ENCODE results near the gene PNMT. TPM values are rescaled to one million over a fixed set of nuclear protein-coding genes. Genes with fewer than 3 reads are reported as not detected.
"Not testable (repeated sequence)": the region's sequence is repeated elsewhere in the genome, so short reads cannot be mapped to it uniquely, and the experiment has no call there.

Gene PNMT
- total and polyA plus RNA-seq, 2 donors (not counting 1 experiment from before 2014, with no cell fraction given), result not detected

DNA sequence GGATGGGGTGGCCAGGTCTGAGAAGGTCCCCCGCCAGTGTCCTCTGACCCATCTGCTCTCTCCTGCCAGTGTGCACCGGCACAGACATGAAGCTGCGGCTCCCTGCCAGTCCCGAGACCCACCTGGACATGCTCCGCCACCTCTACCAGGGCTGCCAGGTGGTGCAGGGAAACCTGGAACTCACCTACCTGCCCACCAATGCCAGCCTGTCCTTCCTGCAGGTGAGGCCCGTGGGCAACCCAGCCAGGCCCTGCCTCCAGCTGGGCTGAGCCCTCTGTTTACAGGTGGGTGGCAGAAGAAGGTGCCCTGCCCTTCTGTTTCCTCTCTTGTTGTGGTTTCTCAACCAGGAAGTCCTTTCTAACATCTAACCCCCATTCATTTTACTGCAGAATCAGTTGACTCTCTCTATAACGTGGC lies 38.7 kb downstream of the PNMT start:
- TF ChIP-seq, protein P1, sequence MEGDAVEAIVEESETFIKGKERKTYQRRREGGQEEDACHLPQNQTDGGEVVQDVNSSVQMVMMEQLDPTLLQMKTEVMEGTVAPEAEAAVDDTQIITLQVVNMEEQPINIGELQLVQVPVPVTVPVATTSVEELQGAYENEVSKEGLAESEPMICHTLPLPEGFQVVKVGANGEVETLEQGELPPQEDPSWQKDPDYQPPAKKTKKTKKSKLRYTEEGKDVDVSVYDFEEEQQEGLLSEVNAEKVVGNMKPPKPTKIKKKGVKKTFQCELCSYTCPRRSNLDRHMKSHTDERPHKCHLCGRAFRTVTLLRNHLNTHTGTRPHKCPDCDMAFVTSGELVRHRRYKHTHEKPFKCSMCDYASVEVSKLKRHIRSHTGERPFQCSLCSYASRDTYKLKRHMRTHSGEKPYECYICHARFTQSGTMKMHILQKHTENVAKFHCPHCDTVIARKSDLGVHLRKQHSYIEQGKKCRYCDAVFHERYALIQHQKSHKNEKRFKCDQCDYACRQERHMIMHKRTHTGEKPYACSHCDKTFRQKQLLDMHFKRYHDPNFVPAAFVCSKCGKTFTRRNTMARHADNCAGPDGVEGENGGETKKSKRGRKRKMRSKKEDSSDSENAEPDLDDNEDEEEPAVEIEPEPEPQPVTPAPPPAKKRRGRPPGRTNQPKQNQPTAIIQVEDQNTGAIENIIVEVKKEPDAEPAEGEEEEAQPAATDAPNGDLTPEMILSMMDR (conservative IDR thresholded peaks at IDR 0.05 in 1 of 2, IDR thresholded peaks at IDR 0.05 in 1 of 2; ENCODE audit: low read depth in 1 of 2, low read length in 2 of 2), result no peak
- no peak for TF ChIP-seq EZH2 (IDR thresholded peaks at IDR 0.05; ENCODE audit: low read length, missing control alignments)
- Histone ChIP-seq H3K4me2 (ENCODE audit: extremely low read depth, insufficient read depth, low read length) (no peak overlapping the region), H2AFZ (ENCODE audit: low read length) (no peak overlapping the region), H4K20me1 (ENCODE audit: control insufficient read depth, extremely low read depth, insufficient read depth, low read length) (no peaks in the 10 kb centered on the region), H3K27ac (ENCODE audit: insufficient read depth, low read length) (no peak overlapping the region), H3K4me1 (ENCODE audit: control insufficient read depth, extremely low read depth, insufficient read depth, low read length) (peaks cover 2% of the 10 kb centered on the region), H3K79me2 (ENCODE audit: control insufficient read depth, insufficient read depth, low read length) (peaks cover 3% of the 10 kb centered on the region), H3K9ac (ENCODE audit: insufficient read depth, low read length) (no peak overlapping the region), H3K4me3 (replicated peaks in 1 of 4; ENCODE audit: control extremely low read depth in 1 of 4, insufficient read depth in 1 of 4, low read depth in 3 of 4, low read length in 4 of 4) (no peak overlapping the region), H3K27me3 (ENCODE audit: control insufficient read depth, insufficient read depth, low read length) (no peaks in the 10 kb centered on the region), H3K9me3 (ENCODE audit: control insufficient read depth, insufficient read depth, low read depth, low read length) (no peaks in the 10 kb centered on the region), H3K36me3 (ENCODE audit: control insufficient read depth, insufficient read depth, low read length) (peaks cover 17% of the 10 kb centered on the region)
- DNase-seq (ENCODE audit: low read depth in 2 of 2), result no peak

DNA sequence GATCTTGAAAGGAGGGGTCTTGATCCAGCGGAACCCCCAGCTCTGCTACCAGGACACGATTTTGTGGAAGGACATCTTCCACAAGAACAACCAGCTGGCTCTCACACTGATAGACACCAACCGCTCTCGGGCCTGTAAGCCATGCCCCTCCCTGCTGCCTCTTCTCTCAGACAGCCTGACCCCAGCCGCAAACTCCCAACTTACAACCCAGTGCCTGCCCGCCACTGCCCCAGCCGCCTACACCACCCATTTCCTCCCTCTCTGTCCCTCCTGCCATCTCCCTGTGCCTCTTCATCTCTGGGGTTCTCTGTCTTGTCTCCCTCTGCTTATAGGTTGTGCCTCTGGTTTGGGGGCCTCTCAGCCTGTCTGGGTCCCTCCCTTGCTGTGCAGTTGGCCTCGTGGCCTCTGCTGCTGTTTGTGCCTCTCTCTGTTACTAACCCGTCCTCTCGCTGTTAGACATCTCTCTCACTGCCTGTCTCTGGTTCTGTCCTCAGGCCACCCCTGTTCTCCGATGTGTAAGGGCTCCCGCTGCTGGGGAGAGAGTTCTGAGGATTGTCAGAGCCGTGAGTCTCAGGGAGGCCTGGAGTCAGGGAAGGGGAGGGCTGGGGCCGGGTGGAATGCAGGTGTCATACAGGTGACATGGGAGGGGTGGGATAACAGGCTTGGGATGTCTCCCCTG lies 41.2 kb downstream of the PNMT start:
- no peak for TF ChIP-seq EZH2 (IDR thresholded peaks at IDR 0.05; ENCODE audit: low read length, missing control alignments)
- TF ChIP-seq, protein P1 (conservative IDR thresholded peaks at IDR 0.05 in 1 of 2, IDR thresholded peaks at IDR 0.05 in 1 of 2; ENCODE audit: low read depth in 1 of 2, low read length in 2 of 2), result no peak
- no peaks in the 10 kb centered on the region for H3K27me3 ChIP-seq (ENCODE audit: control insufficient read depth, insufficient read depth, low read length)

GRCh38 chr17:39709998-39710964 lies 42.0 kb downstream of the PNMT start:
- no peaks in the 10 kb centered on the region for H3K9me3 ChIP-seq (ENCODE audit: control insufficient read depth, insufficient read depth, low read depth, low read length)
- no peak for TF ChIP-seq EZH2 (IDR thresholded peaks at IDR 0.05; ENCODE audit: low read length, missing control alignments)
- TF ChIP-seq, protein P1 (conservative IDR thresholded peaks at IDR 0.05 in 1 of 2, IDR thresholded peaks at IDR 0.05 in 1 of 2; ENCODE audit: low read depth in 1 of 2, low read length in 2 of 2), result no peak
- H2AFZ ChIP-seq (ENCODE audit: low read length), result no peak overlapping the region
- no peak overlapping the region for H3K27ac ChIP-seq (ENCODE audit: insufficient read depth, low read length)
- no peak overlapping the region for H3K4me2 ChIP-seq (ENCODE audit: extremely low read depth, insufficient read depth, low read length)
- no peaks in the 10 kb centered on the region for H3K27me3 ChIP-seq (ENCODE audit: control insufficient read depth, insufficient read depth, low read length)
- H3K36me3 ChIP-seq (ENCODE audit: control insufficient read depth, insufficient read depth, low read length), result peaks cover 18% of the 10 kb centered on the region
- H4K20me1 ChIP-seq (ENCODE audit: control insufficient read depth, extremely low read depth, insufficient read depth, low read length), result no peaks in the 10 kb centered on the region
- H3K4me1 ChIP-seq (ENCODE audit: control insufficient read depth, extremely low read depth, insufficient read depth, low read length), result no peaks in the 10 kb centered on the region
- H3K4me3 ChIP-seq (replicated peaks in 1 of 4; ENCODE audit: control extremely low read depth in 1 of 4, insufficient read depth in 1 of 4, low read depth in 3 of 4, low read length in 4 of 4), result no peak overlapping the region
- H3K79me2 ChIP-seq (ENCODE audit: control insufficient read depth, insufficient read depth, low read length), result no peaks in the 10 kb centered on the region
- no peak overlapping the region for H3K9ac ChIP-seq (ENCODE audit: insufficient read depth, low read length)
- no peak for DNase-seq (ENCODE audit: low read depth in 2 of 2)

More for the DNA sequence above, 41.2 kb downstream of the PNMT start:
- no peak overlapping the region for H3K27ac ChIP-seq (ENCODE audit: insufficient read depth, low read length)
- H3K4me2 ChIP-seq (ENCODE audit: extremely low read depth, insufficient read depth, low read length), result no peak overlapping the region
- no peak for DNase-seq (ENCODE audit: low read depth in 2 of 2)
- H3K9ac ChIP-seq (ENCODE audit: insufficient read depth, low read length), result no peak overlapping the region
- H3K79me2 ChIP-seq (ENCODE audit: control insufficient read depth, insufficient read depth, low read length), result peaks cover 3% of the 10 kb centered on the region
- H4K20me1 ChIP-seq (ENCODE audit: control insufficient read depth, extremely low read depth, insufficient read depth, low read length), result no peaks in the 10 kb centered on the region
- no peaks in the 10 kb centered on the region for H3K9me3 ChIP-seq (ENCODE audit: control insufficient read depth, insufficient read depth, low read depth, low read length)
- H3K4me3 ChIP-seq (replicated peaks in 1 of 4; ENCODE audit: control extremely low read depth in 1 of 4, insufficient read depth in 1 of 4, low read depth in 3 of 4, low read length in 4 of 4), result no peak overlapping the region
- peaks cover 18% of the 10 kb centered on the region for H3K36me3 ChIP-seq (ENCODE audit: control insufficient read depth, insufficient read depth, low read length)
- no peak overlapping the region for H2AFZ ChIP-seq (ENCODE audit: low read length)
- peaks cover 2% of the 10 kb centered on the region for H3K4me1 ChIP-seq (ENCODE audit: control insufficient read depth, extremely low read depth, insufficient read depth, low read length)

GRCh38 chr17:39711071-39711470 lies 42.8 kb downstream of the PNMT start:
- H3K79me2 ChIP-seq (ENCODE audit: control insufficient read depth, insufficient read depth, low read length); DNase-seq (ENCODE audit: low read depth in 2 of 2); H3K9ac ChIP-seq (ENCODE audit: insufficient read depth, low read length); H3K4me3 ChIP-seq (replicated peaks in 1 of 4; ENCODE audit: control extremely low read depth in 1 of 4, insufficient read depth in 1 of 4, low read depth in 3 of 4, low read length in 4 of 4); H2AFZ ChIP-seq (ENCODE audit: low read length); H3K4me2 ChIP-seq (ENCODE audit: extremely low read depth, insufficient read depth, low read length); H3K27me3 ChIP-seq (ENCODE audit: control insufficient read depth, insufficient read depth, low read length); H3K27ac ChIP-seq (ENCODE audit: insufficient read depth, low read length); H3K4me1 ChIP-seq (ENCODE audit: control insufficient read depth, extremely low read depth, insufficient read depth, low read length); H3K9me3 ChIP-seq (ENCODE audit: control insufficient read depth, insufficient read depth, low read depth, low read length); H4K20me1 ChIP-seq (ENCODE audit: control insufficient read depth, extremely low read depth, insufficient read depth, low read length): not testable (repeated sequence)
- peaks cover 25% of the 10 kb centered on the region for H3K36me3 ChIP-seq (ENCODE audit: control insufficient read depth, insufficient read depth, low read length)
